HG02678 (cell line): ENCODE measurements around the gene MYG1.
"Not testable (repeated sequence)": the region's sequence is repeated elsewhere in the genome, so short reads cannot be mapped to it uniquely, and the experiment has no call there.

ENCODE experiments used
- ATAC-seq: cut with Tn5 transposase; IDR thresholded peaks from one replicate; pipeline ENCODE4 v1.9.1; 2021; ENCODE audit warnings: mild to moderate bottlenecking, moderate library complexity; ENCODE audit not compliant: unreplicated experiment

MYG1 gene

GRCh38 chr12:53286448-53286847 is 13.0 kb upstream of the MYG1 start:
- no peak for ATAC-seq

DNA sequence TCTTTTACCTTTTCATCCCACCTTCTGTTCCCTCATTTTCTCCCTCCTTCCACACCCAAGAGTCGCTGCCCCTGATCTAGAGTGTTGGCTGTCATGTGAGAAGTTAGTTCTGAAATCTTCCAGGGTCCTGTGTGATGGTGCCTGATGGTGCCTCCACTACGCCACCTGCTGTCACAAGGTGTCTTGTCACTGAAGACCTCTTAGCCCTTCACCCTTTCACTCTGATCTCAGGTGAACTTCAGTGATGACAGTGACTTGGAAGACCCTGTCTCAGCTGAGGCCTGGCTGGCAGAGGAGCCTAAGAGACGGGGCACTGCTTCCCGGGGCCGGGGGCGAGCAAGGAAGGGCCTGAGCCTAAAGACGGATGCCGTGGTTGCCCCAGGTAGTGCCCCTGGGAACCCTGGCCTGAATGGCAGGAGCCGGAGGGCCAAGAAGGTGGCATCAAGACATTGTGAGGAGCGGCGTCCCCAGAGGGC is 11.7 kb upstream of the MYG1 start:
- no peak for ATAC-seq

DNA sequence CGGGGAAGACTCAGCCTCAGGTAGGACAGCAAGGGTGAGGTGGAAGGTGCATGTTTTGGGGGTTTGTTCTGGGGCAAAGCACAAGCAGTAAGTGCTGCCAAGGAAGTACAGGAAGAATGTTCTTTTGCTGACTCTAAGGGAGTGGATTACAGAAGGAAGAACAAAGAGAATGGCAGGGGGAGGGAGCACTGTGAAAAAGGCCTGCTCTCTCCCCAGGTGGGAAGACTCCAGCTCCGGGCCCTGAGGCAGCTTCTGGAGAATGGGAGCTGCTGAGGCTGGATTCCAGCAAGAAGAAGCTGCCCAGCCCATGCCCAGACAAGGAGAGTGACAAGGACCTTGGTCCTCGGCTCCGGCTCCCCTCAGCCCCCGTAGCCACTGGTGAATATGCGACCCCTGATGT is 11.2 kb upstream of the MYG1 start:
- no peak for ATAC-seq

DNA sequence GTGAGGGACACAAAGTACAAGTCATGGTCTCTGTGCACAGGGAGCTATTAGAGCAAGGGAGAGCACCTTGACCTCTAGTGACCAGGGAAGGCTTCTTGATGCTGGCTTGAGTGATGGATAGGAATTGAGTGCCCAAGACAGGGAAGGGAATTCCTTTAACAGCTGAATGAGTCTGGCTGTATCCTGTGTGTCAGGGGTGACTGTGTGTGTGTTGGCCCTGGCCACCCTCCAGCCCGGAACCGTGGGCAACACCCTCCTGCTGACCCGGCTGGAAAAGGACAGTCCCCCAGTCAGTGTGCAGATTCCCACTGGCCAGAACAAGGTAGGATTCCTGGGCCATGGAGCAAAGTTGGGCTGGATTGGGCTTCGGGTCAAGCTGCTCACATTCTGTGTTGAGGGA is 9.6 kb upstream of the MYG1 start:
- no peak for ATAC-seq

DNA sequence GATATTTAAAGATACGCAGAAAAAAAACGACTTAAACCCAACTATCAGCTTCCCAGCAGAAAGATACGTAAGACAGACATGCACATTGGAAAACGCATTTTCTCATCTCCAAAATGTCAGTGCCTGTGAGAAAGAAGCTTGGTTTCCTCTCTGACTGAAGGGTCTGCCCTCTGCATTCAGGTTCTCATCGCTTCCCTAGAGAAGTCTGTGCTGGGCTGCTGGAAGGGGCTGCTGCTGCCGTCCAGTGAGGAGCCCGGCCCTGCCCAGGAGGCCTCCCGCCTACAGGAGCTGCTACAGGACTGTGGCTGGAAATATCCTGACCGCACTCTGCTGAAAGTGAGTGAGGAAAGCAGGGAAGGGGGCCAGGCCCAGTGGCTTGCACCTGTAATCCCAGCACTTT is 8.8 kb upstream of the MYG1 start:
- no peak for ATAC-seq

DNA sequence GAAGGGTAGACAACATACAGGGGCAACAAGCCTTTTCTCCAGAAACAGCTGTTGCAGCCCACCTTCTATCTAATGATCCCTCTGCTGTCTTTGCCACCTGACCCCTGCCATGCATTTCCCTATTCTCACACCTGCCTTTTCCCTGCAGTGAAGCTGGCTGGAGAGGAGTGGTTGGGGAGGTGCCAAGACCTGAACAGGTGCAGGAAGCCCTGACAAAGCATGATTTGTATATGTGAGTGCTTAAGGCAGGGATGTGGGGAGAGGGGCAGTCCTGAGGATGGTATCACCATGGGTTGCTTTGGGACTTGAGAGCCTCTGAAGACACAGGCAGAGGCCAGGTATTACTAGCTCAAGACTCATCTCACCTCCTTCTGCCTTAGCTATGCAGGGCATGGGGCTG is 7.1 kb upstream of the MYG1 start:
- no peak for ATAC-seq

GRCh38 chr12:53295070-53295890 is 4.2 kb upstream of the MYG1 start, which contains the start of gene PFDN5:
Gene PFDN5 (plus strand): TSS chr12:53295542. CDS start chr12:53295568, 26 bp downstream.
- ATAC-seq, result peak; percentile 87

- no peak for ATAC-seq
Observed at GRCh38 chr12:53295891-53296219, 3.6 kb upstream of the MYG1 start.

GRCh38 chr12:53297106-53297505 is 2.4 kb upstream of the MYG1 start:
- not testable (repeated sequence) for ATAC-seq

- ATAC-seq, result no peak
Observed at GRCh38 chr12:53298164-53298563, 1.3 kb upstream of the MYG1 start.

- ATAC-seq, result no peak
Observed at GRCh38 chr12:53299101-53299453, 418 bp upstream of the MYG1 start.

- ATAC-seq, result no peak
Observed at GRCh38 chr12:53300187-53300586, 692 bp downstream of the MYG1 start.

- no peak for ATAC-seq
Observed at GRCh38 chr12:53302903-53303302, 3.4 kb downstream of the MYG1 start.

DNA sequence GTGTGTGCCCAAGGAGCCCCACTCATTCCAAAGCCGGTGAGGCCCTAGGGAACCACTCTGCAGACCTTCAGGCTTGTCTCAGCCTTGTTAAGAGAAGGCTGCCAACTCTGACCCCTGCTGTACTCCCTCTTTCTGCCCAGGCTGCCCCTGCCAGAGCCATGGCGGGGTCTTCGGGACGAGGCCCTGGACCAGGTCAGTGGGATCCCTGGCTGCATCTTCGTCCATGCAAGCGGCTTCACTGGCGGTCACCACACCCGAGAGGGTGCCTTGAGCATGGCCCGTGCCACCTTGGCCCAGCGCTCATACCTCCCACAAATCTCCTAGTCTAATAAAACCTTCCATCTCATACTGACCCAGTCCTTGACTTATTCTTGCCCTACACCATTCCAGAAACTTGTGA is 7.3 kb downstream of the MYG1 start:
- ATAC-seq, result no peak

GRCh38 chr12:53308276-53308675 is 8.8 kb downstream of the MYG1 start:
- no peak for ATAC-seq

GRCh38 chr12:53313996-53314395 is 14.5 kb downstream of the MYG1 start:
- no peak for ATAC-seq

DNA sequence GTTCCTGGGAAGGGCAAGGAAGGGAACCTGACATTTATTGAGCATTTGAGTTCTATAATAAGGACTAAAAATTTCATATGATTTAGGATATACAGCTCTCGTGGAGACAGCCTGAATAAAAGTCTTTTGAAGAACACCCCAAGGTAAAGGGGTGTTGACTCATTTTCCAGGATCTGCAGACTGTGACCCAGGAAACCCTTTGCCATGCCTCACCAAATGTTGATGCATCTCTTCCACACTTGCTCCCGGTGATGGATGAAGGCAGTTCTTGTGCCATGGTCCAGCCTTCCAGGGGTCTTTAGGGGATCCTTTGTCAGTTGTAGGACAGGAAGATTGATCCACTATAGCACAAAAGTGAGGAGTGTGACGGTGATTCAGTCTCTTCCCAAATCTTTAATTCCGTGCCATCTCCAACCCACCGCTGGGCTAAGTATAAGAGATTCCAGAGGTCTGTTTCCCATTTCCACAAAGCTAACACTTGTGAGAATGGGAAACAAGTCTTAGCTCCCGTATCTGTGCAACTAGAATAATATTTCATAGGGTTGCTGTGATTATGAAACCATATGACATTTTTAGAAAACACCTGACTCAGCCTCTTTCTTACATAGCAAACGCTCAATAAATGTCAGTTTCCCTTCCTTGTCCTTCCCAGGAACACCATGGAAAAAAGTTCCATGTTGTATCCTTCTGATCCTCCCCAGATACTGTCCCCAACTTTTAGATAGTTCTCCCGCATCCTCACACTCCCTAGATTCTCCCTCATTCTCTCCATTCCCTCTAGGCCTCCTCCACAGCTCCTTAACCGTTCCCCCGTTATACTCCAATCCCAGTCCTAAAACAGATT is 21.1 kb downstream of the MYG1 start:
- no peak for ATAC-seq

GRCh38 chr12:53324113-53324778 is 24.8 kb downstream of the MYG1 start:
- ATAC-seq, result peak; percentile 25

GRCh38 chr12:53324779-53325510 is 25.4 kb downstream of the MYG1 start:
- ATAC-seq, result peak; percentile 56

DNA sequence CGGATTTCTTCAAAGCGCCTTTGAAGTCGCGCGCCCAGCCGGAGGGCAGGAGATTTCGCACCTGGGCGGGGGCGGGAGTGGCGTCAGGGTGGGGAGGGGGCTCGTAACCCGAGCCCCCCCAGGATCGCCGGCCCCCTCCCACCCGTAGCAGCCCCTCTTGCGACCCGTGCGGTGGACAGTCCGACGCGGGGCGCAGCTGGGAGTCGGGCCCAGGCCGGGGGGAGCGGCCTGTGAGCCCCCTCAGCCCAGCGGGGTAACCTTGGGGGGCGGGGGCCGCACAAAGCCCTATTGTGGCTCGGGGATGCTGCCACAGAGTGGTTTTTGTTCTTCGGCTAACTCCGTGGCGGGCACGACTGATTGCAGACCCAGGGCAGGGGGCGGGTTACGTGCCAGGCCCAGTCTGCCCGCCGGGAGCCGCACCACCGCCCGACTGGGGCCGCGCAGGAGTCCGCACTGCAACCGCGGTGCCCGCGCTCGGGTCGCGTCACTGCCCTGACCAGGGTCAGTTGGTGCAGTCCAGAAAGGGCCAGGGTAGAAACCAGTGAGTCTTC is 26.1 kb downstream of the MYG1 start:
- ATAC-seq, result no peak
